Adipose tissue (tissue), 3 donors: Measurements from ENCODE around the gene TM4SF4. TPM values are rescaled to one million over a fixed set of nuclear protein-coding genes. Genes with fewer than 3 reads are reported as not detected.

Experiments used
- H3K27ac ChIP-seq: one replicate; pipeline ENCODE4 v1.5.1; 2013; ENCODE audit warnings: low read depth, low read length
- WGBS, 3 donors: extraction: QIAGEN DNeasy Blood & Tissue Kit; methylation state at CpG; one replicate each; pipeline ENCODE4 v1.1.7; 2013; 5-methylcytosine and 5-hydroxymethylcytosine counted together
- polyA plus RNA-seq, 3 donors: library from polyadenylated mRNA; stranded (reverse); fragments of 200-250 nt; gene quantifications; one replicate each; pipeline ENCODE4 v1.2.3, GENCODE V29; 2013
- donor health status: healthy with polysubstance abuse.
- donor health status: Bipolar disorder and iron deficiency.
- donor health status: healthy.

The TM4SF4 gene
- polyA plus RNA-seq, 3 donors, result 0.34 to 87.6 (median 2.5) TPM

- WGBS, 3 donors, result 80 to 93% (median 92%) methylated on average over 3 of the region's 3 CpGs
- no peak overlapping the region for H3K27ac ChIP-seq
These were observed 22.5 kb upstream of the TM4SF4 start for GRCh38 chr3:149452036-149452435.

GRCh38 chr3:149453140-149453805 lies 21.2 kb upstream of the TM4SF4 start:
- 87 to 97% (median 90%) methylated on average over 1 of the region's 1 CpG for WGBS, 3 donors
- no peak overlapping the region for H3K27ac ChIP-seq

- no peak overlapping the region for H3K27ac ChIP-seq
These were observed 19.8 kb upstream of the TM4SF4 start for GRCh38 chr3:149454746-149455145.

- 77 to 92% (median 84%) methylated on average over 3 of the region's 3 CpGs for WGBS, 3 donors
These were observed 19.1 kb upstream of the TM4SF4 start for GRCh38 chr3:149455366-149455765.

GRCh38 chr3:149455989-149456388 lies 18.5 kb upstream of the TM4SF4 start:
- WGBS, 3 donors, result 68 to 95% (median 81%) methylated on average over 1 of the region's 1 CpG
- H3K27ac ChIP-seq, result no peak overlapping the region

More at GRCh38 chr3:149455366-149455765, 19.1 kb upstream of the TM4SF4 start:
- no peak overlapping the region for H3K27ac ChIP-seq

- 72 to 76% (median 75%) methylated on average over 6 of the region's 6 CpGs for WGBS, 3 donors
These were observed 14.9 kb upstream of the TM4SF4 start for GRCh38 chr3:149459491-149460059.

GRCh38 chr3:149460117-149460516 lies 14.4 kb upstream of the TM4SF4 start:
- no peak overlapping the region for H3K27ac ChIP-seq
- WGBS, 3 donors, result 58 to 82% (median 58%) methylated on average over 1 of the region's 1 CpG

More at GRCh38 chr3:149459491-149460059, 14.9 kb upstream of the TM4SF4 start:
- no peak overlapping the region for H3K27ac ChIP-seq

- no peak overlapping the region for H3K27ac ChIP-seq
- WGBS, 3 donors, result 71 to 94% (median 85%) methylated on average over 3 of the region's 3 CpGs
These were observed 12.4 kb upstream of the TM4SF4 start for GRCh38 chr3:149462051-149462450.

- WGBS, 3 donors, result 84 to 98% (median 85%) methylated on average over 2 of the region's 2 CpGs
These were observed 11.9 kb upstream of the TM4SF4 start for GRCh38 chr3:149462581-149463011.

GRCh38 chr3:149463921-149464320 lies 10.6 kb upstream of the TM4SF4 start:
- H3K27ac ChIP-seq, result no peak overlapping the region
- 97 to 99% (median 98%) methylated on average over 18 of the region's 18 CpGs for WGBS, 3 donors

More at GRCh38 chr3:149462581-149463011, 11.9 kb upstream of the TM4SF4 start:
- no peak overlapping the region for H3K27ac ChIP-seq

GRCh38 chr3:149464542-149465328 lies 9.8 kb upstream of the TM4SF4 start:
- no peak overlapping the region for H3K27ac ChIP-seq
- WGBS, 3 donors, result 87 to 91% (median 89%) methylated on average over 29 to 31 of the region's 31 CpGs

- WGBS, 3 donors, result 60 to 82% (median 63%) methylated on average over 10 of the region's 10 CpGs
- H3K27ac ChIP-seq, result no peak overlapping the region
These were observed 9.1 kb upstream of the TM4SF4 start for GRCh38 chr3:149465351-149465883.

- no peak overlapping the region for H3K27ac ChIP-seq
- WGBS, 3 donors, result 56 to 85% (median 58%) methylated on average over 4 of the region's 4 CpGs
These were observed 8.3 kb upstream of the TM4SF4 start for GRCh38 chr3:149466192-149466591.

- no peak overlapping the region for H3K27ac ChIP-seq
- WGBS, 3 donors, result 35 to 93% (median 91%) methylated on average over 2 of the region's 2 CpGs
These were observed 5.8 kb upstream of the TM4SF4 start for GRCh38 chr3:149468504-149469212.

GRCh38 chr3:149470381-149470780 lies 4.1 kb upstream of the TM4SF4 start:
- 53 to 77% (median 57%) methylated on average over 3 of the region's 3 CpGs for WGBS, 3 donors
- H3K27ac ChIP-seq, result no peak overlapping the region

- 41 to 58% (median 48%) methylated on average over 2 of the region's 2 CpGs for WGBS, 3 donors
- no peak overlapping the region for H3K27ac ChIP-seq
These were observed 2.3 kb upstream of the TM4SF4 start for GRCh38 chr3:149472030-149472797.

GRCh38 chr3:149473357-149474249 lies 894 bp upstream of the TM4SF4 start:
- WGBS, 3 donors, result 44 to 62% (median 56%) methylated on average over 7 of the region's 7 CpGs
- no peak overlapping the region for H3K27ac ChIP-seq
